Jurkat, Clone E6-1 (cell line): ENCODE results near the gene KYNU.
"Not testable (repeated sequence)": the region's sequence is repeated elsewhere in the genome, so short reads cannot be mapped to it uniquely, and the experiment has no call there.

Experiments used
- DNase-seq: peaks from one replicate; pipeline ENCODE4 v3.0.0-alpha.2; 2011; ENCODE audit warnings: low read depth, low spot score
- H3K4me3 ChIP-seq: 2 replicates; pipeline ENCODE4 v1.5.1; 2011; ENCODE audit warnings: mild to moderate bottlenecking, low read length, control low read depth, moderate library complexity

The KYNU gene

DNA sequence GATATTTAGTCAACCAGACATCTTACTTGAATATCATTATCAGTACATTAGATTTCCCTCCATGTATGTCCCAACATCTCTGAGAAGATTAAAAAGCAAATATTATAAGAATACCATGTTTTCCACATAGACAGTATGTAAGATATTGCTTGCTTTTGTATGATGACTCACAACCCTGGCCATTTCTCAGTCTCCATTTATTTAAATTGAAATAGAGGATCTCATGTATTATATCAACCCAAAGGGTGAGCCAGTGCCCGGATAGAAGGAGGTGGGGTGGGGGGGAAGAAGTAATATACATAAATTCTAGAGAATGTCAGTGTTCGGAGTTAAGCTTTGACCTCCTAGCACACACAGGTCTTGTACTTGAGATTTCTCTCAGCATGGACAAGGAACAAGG, 109.6 kb downstream of the KYNU start:
- no peak for DNase-seq
- H3K4me3 ChIP-seq: no peak overlapping the region

DNA sequence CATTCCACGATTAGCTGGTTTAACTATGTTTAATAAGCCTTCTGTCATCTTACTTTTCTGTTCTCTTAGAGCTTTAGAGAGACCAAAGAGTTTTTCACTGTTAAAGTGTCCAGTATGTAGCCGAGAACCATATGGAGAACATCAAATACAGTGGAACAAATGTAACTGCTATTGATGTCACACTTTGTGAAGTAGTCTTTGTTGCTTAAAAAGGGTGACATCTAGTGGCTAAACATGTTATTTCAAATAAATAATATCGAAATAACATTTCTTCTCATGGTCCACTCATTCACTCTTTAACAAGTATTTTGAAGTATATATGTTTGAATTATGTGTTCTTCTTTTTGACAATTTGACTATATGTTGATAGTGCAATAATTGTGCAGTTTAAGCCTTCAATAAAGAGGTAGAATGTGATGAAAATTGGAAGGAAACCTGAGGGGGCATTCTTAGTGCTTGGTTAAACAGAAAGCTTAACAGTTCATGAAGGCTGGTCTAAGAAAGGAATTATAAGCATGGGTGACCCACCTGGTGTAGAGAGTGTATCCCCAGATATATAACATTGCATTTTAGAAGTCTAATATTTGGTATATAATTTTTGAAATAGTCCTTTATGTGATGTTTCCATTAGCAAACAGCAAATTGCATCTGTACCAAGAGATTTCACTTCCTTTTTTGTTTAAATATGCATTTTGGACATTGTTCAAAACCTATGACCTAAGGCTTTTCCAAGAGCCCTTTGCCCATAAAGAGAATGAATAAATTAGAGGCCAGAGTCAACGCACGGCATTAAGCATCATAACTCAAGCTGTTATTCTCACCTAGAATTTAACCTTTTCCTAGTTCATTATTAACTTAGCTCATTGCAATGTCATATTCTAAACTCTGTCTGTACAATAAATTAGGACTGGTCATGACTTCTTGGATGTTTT, 112.1 kb downstream of the KYNU start:
- H3K4me3 ChIP-seq: no peak overlapping the region
- peak; percentile 26 for DNase-seq

GRCh38 chr2:142991295-142991694, 113.8 kb downstream of the KYNU start:
- no peak for DNase-seq
- H3K4me3 ChIP-seq: no peak overlapping the region

GRCh38 chr2:142992840-142993239, 115.4 kb downstream of the KYNU start:
- DNase-seq: no peak
- no peak overlapping the region for H3K4me3 ChIP-seq

GRCh38 chr2:142993771-142994170, 116.3 kb downstream of the KYNU start:
- no peak overlapping the region for H3K4me3 ChIP-seq

GRCh38 chr2:142994665-142995064, 117.2 kb downstream of the KYNU start:
- DNase-seq: no peak
- no peak overlapping the region for H3K4me3 ChIP-seq

More at GRCh38 chr2:142993771-142994170, 116.3 kb downstream of the KYNU start:
- DNase-seq: no peak

GRCh38 chr2:142997231-142997630, 119.8 kb downstream of the KYNU start:
- H3K4me3 ChIP-seq: no peak overlapping the region
- DNase-seq: no peak

DNA sequence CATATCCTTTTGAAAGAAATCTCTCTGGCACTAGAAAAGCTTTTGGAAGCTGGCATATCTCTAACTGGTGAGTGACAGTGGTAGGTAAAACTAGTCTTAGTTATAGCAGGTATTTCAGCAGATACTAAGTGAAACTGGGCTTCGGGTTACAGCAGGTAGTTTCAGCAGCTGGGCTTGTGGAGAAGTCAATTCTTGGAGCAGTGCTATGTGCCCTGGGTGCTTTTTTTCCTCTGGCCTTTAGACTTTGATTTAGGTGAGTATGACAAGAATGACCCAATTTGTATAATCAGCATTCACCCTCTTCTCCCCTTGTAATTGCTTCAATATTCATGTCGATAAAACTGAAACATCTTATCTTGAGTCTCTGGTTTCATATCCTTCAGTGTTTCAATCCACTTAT, 123.1 kb downstream of the KYNU start:
- DNase-seq: no peak
- H3K4me3 ChIP-seq: no peak overlapping the region

DNA sequence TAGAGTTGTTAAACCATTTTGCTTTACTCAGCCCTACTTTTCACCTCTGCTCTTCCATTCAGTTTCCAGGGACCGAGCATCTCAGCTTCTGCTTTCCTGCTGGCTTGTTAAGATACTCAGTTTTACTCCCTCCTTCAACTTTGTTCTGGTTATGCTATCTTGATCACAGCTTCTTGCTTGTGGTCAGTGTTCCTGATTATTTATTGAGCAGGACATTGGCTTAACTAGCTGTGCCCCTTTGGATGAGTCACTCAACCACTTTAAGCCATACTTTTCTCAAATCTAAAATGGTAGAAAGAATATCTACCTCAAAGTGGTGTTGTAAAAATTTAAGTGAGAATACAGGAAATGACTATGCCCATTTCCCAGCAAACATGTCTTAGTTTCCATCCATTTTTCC, 124.0 kb downstream of the KYNU start:
- no peak for DNase-seq
- no peak overlapping the region for H3K4me3 ChIP-seq

DNA sequence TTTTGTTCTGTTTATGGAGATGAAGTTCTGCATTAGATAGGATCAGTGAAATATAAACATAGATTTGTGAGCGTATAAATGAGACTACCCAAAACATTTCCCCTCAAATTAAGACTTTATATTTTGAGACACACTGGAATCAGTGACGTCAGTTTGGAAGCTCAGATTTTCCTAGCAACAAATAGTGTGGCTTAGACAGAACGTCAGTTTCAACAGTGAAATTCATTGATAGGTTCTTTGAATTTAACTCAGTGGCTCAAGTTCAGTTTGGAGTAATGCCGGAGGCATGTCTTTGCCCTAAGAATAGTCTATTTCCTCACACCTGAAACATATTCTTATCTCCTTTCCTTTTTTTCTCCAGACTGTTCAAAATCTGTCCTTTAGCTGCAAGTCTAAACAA, 138.2 kb downstream of the KYNU start:
- no peak for DNase-seq
- no peak overlapping the region for H3K4me3 ChIP-seq

DNA sequence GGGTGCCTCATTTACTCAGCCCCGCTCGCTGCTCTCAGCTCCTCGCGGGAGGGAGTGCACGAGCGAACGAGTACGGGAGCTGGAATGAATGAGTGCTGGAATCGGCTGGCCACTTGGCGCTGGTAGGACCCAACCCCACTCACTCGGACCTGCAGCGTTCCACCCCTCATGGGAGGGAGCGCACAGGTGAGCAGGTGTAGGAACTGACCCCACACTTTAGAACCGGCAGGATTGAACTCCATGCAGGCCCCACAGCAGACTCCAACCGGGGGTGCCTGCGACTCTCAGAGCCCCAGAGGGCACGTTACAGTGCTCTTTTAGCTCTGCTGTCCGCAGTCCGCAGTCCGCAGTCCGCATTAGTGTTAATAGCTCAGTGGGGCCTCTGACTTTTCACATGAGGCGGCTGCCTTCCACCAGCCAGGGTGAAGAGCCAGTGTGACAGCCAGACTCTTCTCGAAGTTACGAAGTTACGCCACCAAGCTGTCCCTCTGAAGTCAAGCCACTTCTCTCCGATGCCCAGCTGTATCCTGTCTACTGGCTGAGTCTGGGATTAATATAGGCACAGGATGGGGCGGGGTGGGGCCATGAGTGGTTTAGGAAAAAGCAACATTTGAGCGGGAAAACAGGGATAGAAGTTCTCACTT, 149.1 kb downstream of the KYNU start:
- DNase-seq: no peak
- no peak overlapping the region for H3K4me3 ChIP-seq

GRCh38 chr2:143029141-143029540, 151.7 kb downstream of the KYNU start:
- no peak overlapping the region for H3K4me3 ChIP-seq

GRCh38 chr2:143030127-143030526, 152.7 kb downstream of the KYNU start:
- no peak for DNase-seq
- no peak overlapping the region for H3K4me3 ChIP-seq

More at GRCh38 chr2:143029141-143029540, 151.7 kb downstream of the KYNU start:
- DNase-seq: no peak

DNA sequence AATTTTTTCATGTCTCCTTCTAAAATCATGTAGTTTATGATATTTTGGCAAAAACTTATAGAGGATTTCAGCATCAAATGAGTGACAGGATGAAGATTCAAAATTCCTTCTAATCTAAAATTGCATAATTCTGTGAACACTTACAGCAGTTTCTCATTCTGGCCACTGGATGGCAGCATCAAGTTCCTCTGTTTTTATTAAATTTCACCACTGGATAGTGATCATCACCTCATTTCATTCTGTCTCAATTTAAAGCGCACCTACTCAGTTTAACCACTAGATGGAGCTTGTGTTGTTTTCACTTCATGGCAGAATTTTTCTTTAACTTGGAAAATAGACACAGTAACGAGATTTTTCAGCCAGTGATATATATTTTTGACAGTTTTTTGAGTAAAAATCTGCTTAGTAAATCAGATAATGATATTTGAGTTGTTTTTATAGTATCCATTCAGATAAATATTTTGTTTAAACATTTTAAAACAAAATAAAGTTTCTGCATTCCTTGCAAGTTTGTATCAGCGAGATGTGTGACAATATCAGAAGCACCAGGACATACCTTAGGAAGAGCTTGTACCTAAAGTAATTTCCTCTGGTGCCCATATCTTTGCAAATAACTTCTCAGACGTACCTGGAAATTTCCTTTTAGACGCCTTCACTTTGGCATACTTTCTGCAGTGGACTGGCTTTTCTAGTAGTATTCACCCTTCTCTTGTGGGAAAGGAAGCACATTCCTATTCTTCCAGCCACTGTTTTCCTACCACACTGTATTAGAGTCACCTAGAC, 157.0 kb downstream of the KYNU start:
- no peak overlapping the region for H3K4me3 ChIP-seq
- DNase-seq: peak; percentile 80

DNA sequence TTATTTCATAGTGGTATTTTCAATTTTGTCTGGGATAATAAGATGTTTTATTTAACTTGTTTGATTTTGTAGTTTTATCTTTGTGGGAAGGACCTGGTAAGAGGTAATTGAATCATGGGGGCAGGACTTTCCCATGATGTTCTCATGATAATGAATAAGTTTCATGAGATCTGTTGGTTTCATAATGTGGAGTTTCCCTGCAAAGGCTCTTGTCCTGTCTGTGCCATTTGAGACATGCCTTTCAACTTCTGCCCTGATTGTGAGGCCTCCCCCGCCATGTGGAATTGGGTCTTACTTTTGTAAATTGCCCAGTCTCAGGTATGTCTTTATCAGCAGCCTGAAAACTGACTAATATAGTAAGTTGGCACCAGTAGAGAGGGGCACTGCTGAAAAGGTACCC, 174.0 kb downstream of the KYNU start:
- H3K4me3 ChIP-seq: no peak overlapping the region
- no peak for DNase-seq

- DNase-seq, H3K4me3 ChIP-seq: not testable (repeated sequence)
Measured at GRCh38 chr2:143053437-143053836, 176.0 kb downstream of the KYNU start.

- H3K4me3 ChIP-seq: no peak overlapping the region
- DNase-seq: no peak
Measured at GRCh38 chr2:143056550-143056949, 179.1 kb downstream of the KYNU start.

- no peak overlapping the region for H3K4me3 ChIP-seq
- DNase-seq: no peak
Measured at GRCh38 chr2:143058851-143059250, 181.4 kb downstream of the KYNU start.

- DNase-seq: no peak
- H3K4me3 ChIP-seq: no peak overlapping the region
Measured at GRCh38 chr2:143063612-143064200, 186.2 kb downstream of the KYNU start.
